T follicular helper cell (primary cell): ENCODE data around the gene ITGA7.

ENCODE experiments used
- DNase-seq: peaks from one replicate; pipeline ENCODE4 v3.0.0-alpha.2; 2020; ENCODE audit warnings: low read depth

ITGA7 gene

DNA sequence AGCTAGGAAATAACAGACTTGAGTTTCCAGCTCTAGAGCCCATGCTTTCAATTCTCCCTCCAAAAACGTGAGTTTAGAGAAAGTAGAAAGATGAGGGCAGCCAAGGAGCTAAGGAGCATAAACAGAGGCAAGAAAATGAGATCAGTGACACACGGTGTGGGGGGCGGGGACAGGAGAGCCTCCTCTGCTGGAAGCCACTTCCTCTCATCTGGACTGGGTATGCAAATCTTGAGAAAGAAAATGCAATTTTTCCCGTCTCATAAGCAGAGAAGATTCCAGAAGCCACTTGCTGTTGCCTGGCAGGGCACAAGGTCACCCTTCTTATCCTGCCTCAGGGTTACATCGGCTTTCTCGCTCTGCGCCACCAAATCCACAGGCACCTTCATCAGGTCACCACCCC, 65.0 kb downstream of the ITGA7 start:
- DNase-seq, result no peak

DNA sequence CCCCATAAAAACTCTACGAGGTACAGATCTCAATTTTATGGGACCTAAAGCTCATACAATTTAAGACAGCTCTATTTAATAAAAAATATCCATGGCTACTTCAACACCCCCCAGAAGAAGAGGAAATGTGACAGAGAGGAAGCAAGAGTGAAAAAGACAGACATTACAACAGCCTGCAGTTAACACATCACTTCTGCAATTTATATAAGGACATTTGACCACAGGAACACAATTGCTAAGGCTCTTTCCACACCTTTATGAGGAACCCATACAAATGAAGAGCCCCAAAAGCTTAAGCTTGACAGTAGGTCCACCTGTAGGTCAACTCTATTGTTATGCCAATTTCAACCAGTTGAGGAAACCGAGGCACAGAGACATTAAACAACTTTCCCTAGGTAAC, 65.4 kb downstream of the ITGA7 start:
- DNase-seq, result no peak

DNA sequence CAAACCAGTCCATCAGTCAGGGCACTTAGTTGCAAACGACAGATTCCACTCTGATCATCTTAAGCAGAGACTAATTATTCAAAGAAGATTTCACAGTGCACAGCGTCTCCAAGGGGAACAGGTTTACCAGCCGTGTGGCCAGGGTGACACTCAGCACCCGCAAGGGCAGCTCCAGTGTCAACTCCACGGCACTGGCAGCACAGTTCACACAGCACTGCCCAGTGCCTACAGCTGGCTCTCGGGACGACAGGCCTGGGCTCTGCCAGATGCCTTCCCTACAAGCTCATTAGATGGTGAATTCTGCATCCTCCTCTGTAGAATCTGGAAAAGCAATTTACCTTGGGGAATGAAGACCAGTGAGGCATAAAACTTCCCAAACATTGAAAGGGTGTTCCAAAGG, 66.1 kb downstream of the ITGA7 start:
- no peak for DNase-seq

DNA sequence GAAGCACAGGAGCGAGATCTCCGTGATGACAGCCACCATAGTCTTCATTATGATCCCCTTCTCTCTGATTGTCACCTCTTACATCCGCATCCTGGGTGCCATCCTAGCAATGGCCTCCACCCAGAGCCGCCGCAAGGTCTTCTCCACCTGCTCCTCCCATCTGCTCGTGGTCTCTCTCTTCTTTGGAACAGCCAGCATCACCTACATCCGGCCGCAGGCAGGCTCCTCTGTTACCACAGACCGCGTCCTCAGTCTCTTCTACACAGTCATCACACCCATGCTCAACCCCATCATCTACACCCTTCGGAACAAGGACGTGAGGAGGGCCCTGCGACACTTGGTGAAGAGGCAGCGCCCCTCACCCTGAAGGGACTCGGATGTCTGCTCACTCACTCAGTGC, 70.2 kb downstream of the ITGA7 start:
- DNase-seq, result no peak

DNA sequence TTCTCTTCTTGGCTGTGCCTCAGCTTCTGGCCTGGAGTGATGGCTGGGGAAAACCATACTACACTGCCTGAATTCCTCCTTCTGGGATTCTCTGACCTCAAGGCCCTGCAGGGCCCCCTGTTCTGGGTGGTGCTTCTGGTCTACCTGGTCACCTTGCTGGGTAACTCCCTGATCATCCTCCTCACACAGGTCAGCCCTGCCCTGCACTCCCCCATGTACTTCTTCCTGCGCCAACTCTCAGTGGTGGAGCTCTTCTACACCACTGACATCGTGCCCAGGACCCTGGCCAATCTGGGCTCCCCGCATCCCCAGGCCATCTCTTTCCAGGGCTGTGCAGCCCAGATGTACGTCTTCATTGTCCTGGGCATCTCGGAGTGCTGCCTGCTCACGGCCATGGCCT, 70.9 kb downstream of the ITGA7 start, which contains the start of gene OR10P1:
Gene OR10P1, plus strand, starts transcription at position 40 of the 400 bp plus-strand sequence. Its CDS starts 0 bp downstream, at position 40.
- no peak for DNase-seq

DNA sequence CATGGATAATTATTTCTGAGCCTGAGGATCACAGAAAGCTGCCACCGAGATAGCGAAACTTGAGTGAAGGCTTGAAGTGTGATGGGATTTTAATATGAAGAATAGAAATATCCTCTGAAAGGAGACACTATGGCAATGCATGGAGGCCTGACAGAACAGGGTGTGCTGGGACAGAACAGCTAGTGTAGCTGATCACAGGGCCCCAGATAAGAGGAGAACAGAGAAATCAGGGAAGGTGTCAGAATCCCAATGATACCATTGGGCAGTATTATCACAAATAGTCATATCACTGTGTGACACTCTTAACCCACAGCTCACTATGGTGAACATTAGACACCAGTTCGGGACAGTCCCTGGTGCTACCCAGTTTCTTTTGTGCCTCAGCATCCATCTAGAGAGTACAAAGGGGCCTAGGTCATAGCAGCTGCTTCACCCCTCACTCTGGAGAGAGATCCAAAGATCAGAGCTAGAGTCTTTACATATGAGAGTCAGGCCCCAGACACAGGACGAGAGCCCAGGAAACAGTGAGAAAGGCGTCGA, 71.5 kb downstream of the ITGA7 start:
- DNase-seq, result no peak
